Stimulated activated CD8-positive, alpha-beta memory T cell treated with anti-CD3 and anti-CD28 coated beads, Interleukin-7, amount 100 ng/mL, for 1 hour (primary cell): ENCODE data around the gene DUSP7.
"Not testable (repeated sequence)": the region's sequence is repeated elsewhere in the genome, so short reads cannot be mapped to it uniquely, and the experiment has no call there.

Experiments used
- DNase-seq, 2 donors: peaks; one replicate each; pipeline ENCODE4 v3.0.0-alpha.2; 2020; ENCODE audit warnings: low read depth in 2 of 2

DUSP7 gene

GRCh38 chr3:52046902-52047239 is 9.5 kb downstream of the DUSP7 start:
- DNase-seq: no peak

DNA sequence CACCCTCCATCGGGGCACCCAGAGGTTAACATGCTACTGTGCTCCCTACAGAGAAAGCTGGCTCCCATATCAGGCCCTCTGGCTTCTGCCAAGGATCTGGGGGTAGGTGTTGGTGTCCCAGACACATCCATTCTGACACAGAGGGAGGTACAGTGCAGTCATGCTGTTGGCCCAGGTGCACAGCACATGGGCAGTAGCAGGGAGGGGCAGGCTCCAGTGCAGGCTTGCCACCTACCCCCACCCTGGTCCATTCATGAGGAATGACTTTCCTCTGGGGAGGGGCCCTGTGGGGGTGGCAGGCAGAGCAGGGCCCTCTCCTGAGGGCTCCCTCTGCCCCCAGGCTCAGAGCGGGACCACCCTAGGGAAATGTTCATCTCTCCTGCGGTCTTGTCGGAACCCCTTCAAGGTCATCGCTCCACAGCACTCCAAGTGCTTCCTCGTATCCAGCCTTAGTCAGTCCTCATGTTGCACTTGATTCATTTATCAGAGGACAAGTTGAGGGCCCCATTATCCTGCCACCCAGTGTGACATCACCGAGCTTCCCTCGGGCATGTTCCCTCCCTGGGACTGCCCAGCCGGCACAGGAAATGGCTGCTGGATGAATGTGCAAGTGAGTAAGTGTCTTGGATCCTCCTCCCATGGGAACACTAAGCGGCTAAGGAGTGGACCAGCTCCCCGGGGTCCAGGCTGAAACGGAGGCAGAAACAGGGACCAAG is 10.0 kb downstream of the DUSP7 start:
- no peak for DNase-seq

- no peak for DNase-seq
Measured at GRCh38 chr3:52044869-52045619, 11.3 kb downstream of the DUSP7 start.

DNA sequence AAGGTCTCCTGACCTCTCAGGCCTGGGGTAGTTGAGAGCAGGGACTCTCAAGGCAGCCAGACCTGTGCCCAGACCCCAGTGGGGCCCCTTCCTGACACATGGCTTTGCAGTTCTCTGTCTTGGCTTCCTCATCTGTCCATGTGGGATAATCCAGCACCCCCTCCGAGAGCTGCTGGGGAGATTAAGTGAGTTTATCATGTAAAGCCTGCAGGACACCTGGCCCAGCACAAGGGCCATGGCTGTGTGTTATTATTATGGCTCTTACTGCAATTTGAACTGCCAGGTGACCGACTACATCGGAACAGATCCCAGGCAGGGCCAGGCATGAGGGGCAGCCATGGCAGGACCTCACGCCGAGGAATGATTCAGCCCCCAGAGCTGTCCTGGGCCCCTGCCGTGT is 12.6 kb downstream of the DUSP7 start:
- DNase-seq: no peak

GRCh38 chr3:52043039-52043438 is 13.3 kb downstream of the DUSP7 start:
- DNase-seq: not testable (repeated sequence)

GRCh38 chr3:52041118-52041731 is 15.1 kb downstream of the DUSP7 start:
- DNase-seq: no peak

DNA sequence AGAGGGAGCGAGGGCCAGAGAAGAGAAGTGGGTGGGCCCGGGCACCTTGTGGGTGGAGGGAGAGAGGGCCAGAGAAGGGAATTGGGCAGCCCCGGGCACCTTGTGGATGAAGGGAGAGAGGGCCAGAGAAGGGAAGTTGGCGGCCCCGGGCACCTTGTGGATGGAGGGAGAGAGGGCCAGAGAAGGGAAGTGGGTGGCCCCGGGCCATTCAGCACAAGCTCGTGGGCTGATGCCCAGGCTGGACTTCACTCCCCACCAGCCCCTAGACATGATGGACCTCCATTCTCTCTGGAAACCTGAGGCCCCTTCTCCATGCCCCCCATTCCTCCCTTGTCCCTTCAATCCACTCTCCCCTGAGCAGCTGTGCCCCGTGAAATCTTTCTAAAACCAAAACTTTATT is 15.8 kb downstream of the DUSP7 start:
- DNase-seq: no peak

GRCh38 chr3:52039846-52040245 is 16.5 kb downstream of the DUSP7 start:
- no peak for DNase-seq

DNA sequence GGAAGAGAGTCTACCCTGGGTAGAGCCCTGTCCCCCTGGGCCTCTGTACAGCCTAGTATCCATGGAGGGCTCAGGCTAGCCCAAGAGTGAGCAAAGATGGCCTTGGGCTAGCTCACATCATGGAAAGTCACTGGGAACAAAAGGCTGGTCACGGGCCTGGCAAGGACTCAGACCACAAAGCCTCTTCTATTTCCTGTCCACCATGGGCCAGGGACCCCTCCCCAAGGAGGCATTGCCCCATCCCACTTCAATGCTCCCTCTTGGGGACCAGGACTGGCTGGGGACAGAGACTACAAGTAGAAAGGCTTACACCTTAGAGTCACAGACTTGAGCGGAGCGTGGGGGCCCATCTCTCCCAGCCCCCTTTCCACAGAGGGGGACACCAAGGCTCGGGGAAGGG is 16.9 kb downstream of the DUSP7 start:
- no peak for DNase-seq

GRCh38 chr3:52038227-52038626 is 18.1 kb downstream of the DUSP7 start:
- DNase-seq: no peak

GRCh38 chr3:52037291-52037690 is 19.1 kb downstream of the DUSP7 start:
- no peak for DNase-seq

- no peak for DNase-seq
Measured at GRCh38 chr3:52036829-52037228, 19.5 kb downstream of the DUSP7 start.

DNA sequence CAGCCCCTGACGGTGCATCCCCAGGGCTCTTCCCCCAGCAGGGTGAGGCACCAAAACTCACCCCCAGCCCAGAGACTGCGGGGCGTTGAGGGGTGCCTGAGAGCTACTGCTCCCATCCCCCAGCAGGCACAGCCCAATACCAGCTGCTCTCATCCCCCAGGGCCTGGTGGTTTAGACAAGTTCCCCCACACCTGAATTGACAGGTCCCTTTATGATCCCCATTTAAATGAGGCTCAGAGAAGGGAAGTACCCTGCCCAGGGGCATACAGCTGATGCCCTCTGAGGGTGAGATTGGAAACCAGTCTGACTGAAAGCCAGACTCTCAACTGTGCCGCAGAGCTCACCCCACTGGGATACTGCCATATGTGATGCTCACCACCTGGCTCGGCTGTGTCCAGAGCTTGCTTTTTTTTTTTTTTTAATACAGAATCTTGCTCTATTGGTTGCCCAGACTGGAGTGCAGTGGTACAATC is 20.1 kb downstream of the DUSP7 start:
- no peak for DNase-seq

DNA sequence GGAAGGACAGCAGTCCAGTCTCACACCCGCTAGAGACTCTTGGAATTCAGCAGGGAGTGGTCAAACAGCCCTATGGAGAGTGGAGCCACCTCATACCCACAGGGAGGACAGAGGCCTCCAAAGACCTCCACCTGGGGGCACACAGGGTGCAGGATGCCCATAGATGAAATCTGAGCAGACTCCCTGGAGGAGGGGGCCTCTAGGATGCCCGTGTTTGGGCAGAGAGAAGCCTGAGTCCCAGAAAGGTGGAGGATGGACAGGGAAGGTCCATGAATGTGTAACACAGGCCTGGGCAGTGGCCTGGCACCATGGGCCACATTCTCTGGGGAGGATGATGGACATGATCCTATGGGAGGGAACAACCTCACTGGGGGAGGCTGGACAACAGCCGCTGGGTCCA is 21.7 kb downstream of the DUSP7 start:
- DNase-seq: no peak

- DNase-seq: no peak
Measured at GRCh38 chr3:52034212-52034611, 22.2 kb downstream of the DUSP7 start.

DNA sequence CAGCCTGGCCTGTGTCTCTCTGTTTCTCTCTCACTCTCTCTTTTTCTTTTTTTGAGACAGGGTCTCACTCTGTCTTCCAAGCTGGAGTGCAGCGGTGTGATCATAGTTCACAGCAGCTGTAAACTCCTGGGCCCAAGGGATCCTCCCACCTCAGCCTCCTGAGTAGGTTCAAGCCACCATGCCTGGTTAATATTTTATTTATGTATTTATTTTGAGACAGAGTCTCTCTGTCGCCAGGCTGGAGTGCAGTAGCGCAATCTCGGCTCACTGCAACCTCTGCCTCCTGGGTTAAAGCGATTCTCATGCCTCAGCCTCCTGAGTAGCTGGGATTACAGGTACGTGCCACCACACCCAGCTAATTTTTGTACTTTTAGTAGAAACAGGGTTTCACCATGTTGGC is 22.6 kb downstream of the DUSP7 start:
- not testable (repeated sequence) for DNase-seq

GRCh38 chr3:52032702-52033408 is 23.5 kb downstream of the DUSP7 start:
- no peak for DNase-seq

GRCh38 chr3:52031896-52032295 is 24.5 kb downstream of the DUSP7 start:
- DNase-seq: no peak

DNA sequence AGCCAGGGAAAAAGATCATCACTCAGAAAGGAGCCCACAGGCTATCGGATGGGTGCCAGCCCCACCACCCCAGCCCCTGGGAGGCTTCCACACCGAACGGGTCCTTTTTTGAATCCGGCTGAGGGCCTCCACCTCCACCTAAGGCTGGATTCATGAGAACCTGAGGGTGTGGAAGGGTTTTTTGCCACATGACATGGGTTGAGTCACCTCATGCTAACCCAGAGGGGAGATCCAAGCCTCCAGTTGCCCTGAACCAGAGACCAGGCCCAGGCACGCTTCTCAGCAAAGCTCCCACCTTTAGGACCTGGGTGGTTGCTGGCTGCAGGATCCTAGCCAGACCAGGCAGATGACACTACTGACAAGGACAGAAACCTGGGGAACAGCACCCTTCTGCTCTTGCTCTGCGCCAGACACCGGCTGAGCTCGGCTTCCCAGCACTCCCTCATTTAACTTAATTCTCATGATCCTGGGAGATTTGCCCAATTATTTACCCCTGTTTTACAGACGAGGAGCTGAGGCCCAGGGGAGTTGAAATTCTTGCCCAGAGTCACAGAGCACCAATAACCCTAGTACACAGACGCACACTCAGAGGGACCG is 25.6 kb downstream of the DUSP7 start:
- DNase-seq: no peak

GRCh38 chr3:52029535-52029934 is 26.8 kb downstream of the DUSP7 start:
- DNase-seq: no peak

GRCh38 chr3:52029053-52029452 is 27.3 kb downstream of the DUSP7 start:
- DNase-seq: no peak

DNA sequence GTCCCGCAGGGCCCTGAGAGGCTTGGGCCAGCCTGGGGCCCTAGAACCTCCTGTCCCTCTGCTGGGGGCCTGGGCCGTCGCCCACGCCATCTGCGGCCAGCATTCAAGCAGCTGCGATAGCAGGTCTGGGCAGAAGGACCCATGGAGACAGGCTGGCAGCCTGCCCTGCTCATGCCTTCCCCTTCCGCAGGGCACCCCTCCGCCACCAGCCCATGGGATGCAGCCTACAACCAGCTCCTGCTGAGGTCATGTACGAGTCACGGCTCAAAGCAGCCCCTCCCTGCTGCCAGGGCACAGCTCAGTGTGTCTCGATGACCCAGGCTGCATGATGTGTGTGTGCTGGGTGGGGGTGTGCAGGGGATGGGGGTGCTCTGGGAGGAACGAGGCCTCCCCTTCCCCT is 27.8 kb downstream of the DUSP7 start:
- DNase-seq: no peak
